AG04450 (cell line): ENCODE data around the gene PLXDC2. TPM values are rescaled to one million over a fixed set of nuclear protein-coding genes. Genes with fewer than 3 reads are reported as not detected.

Source experiments
- CTCF ChIA-PET: fragments of 300-600, 350-600 bp; formaldehyde crosslinking; extraction: SDS; loops from one replicate; lab custom pipeline; 2022; ENCODE audit warnings: antibody characterized with exemption, inconsistent platforms; lab: Charles Lee
- POLR2A ChIA-PET: fragments of 350-600 bp; formaldehyde crosslinking; extraction: SDS; loops from one replicate; lab custom pipeline; 2021; ENCODE audit warnings: antibody characterized with exemption, inconsistent platforms; lab: Yijun Ruan, JAX
- DNase-seq: peaks from one replicate; pipeline ENCODE4 v3.0.0-alpha.2; 2011; ENCODE audit warnings: low read depth, low spot score
- H3K27ac ChIP-seq: one replicate; pipeline ENCODE4 v1.5.1; 2012; ENCODE audit warnings: low read depth, low read length, control low read depth
- H3K27me3 ChIP-seq: one replicate; pipeline ENCODE4 v1.6.0; 2012; ENCODE audit warnings: low read length; ENCODE audit not compliant: control insufficient read depth, insufficient read depth
- H3K4me3 ChIP-seq: 2 replicates; pipeline ENCODE4 v1.5.1; 2011; ENCODE audit warnings: mild to moderate bottlenecking, low read depth, low read length, control low read depth
- H3K9me3 ChIP-seq: 2 replicates; pipeline ENCODE4 v1.5.1; 2012; ENCODE audit warnings: low read length; ENCODE audit not compliant: control insufficient read depth, insufficient read depth
- CTCF ChIP-seq: IDR thresholded peaks from 2 replicates; pipeline ENCODE4 v1.5.1; 2011; ENCODE audit warnings: low read depth, low read length, control low read depth, inconsistent platforms
- polyA plus RNA-seq: library from polyadenylated mRNA; depleted of rRNA; stranded (reverse); fragments of >200 nt; gene quantifications from 2 replicates; pipeline ENCODE4 v1.2.3, GENCODE V29; 2011

PLXDC2 gene
- polyA plus RNA-seq, 1 experiment: 10.4 TPM

- H3K9me3 ChIP-seq: no peaks in the 10 kb centered on the region
- no peak for DNase-seq
- no peak overlapping the region for H3K4me3 ChIP-seq
- ChIA-PET CTCF (no interaction called here), POLR2A (no interaction called here)
- H3K27me3 ChIP-seq: no peaks in the 10 kb centered on the region
- H3K27ac ChIP-seq: no peak overlapping the region
- TF ChIP-seq CTCF: no peak
Measured at GRCh38 chr10:20006169-20006870, 190.1 kb downstream of the PLXDC2 start.

GRCh38 chr10:20007426-20007825 is 191.2 kb downstream of the PLXDC2 start:
- Histone ChIP-seq H3K4me3 (no peak overlapping the region), H3K9me3 (no peaks in the 10 kb centered on the region), H3K27me3 (no peaks in the 10 kb centered on the region), H3K27ac (no peak overlapping the region)
- ChIA-PET CTCF (no interaction called here), POLR2A (no interaction called here)
- TF ChIP-seq CTCF: no peak
- no peak for DNase-seq

GRCh38 chr10:20013991-20014750 is 197.9 kb downstream of the PLXDC2 start:
- no peaks in the 10 kb centered on the region for H3K9me3 ChIP-seq
- no peak overlapping the region for H3K4me3 ChIP-seq
- CTCF ChIA-PET: no interaction called here
- no peak for DNase-seq
- H3K27ac ChIP-seq: no peak overlapping the region
- POLR2A ChIA-PET: no interaction called here
- no peaks in the 10 kb centered on the region for H3K27me3 ChIP-seq
- TF ChIP-seq CTCF: no peak

GRCh38 chr10:20017961-20018360 is 201.7 kb downstream of the PLXDC2 start:
- H3K9me3 ChIP-seq: no peaks in the 10 kb centered on the region
- no peak for TF ChIP-seq CTCF

GRCh38 chr10:20020677-20021076 is 204.4 kb downstream of the PLXDC2 start:
- no peaks in the 10 kb centered on the region for H3K9me3 ChIP-seq
- ChIA-PET CTCF (no interaction called here), POLR2A (no interaction called here)
- H3K27ac ChIP-seq: no peak overlapping the region
- no peak overlapping the region for H3K4me3 ChIP-seq
- H3K27me3 ChIP-seq: no peaks in the 10 kb centered on the region
- DNase-seq: no peak
- TF ChIP-seq CTCF: no peak

More at GRCh38 chr10:20017961-20018360, 201.7 kb downstream of the PLXDC2 start:
- H3K27ac ChIP-seq: no peak overlapping the region
- H3K4me3 ChIP-seq: no peak overlapping the region
- CTCF ChIA-PET: no interaction called here
- DNase-seq: no peak
- POLR2A ChIA-PET: no interaction called here
- H3K27me3 ChIP-seq: no peaks in the 10 kb centered on the region
